Ascending aorta (tissue), 2 donors: Measurements from ENCODE around the gene POLR3G. TPM values are rescaled to one million over a fixed set of nuclear protein-coding genes. Genes with fewer than 3 reads are reported as not detected.

Experiments
- DNase-seq, 2 donors: peaks; one replicate each; pipeline ENCODE4 v3.0.0-alpha.2; 2019; ENCODE audit warnings: low spot score in 2 of 2
- H3K27ac ChIP-seq, 2 donors: fragments of 200-600 bp; sonication (generic); one replicate each; pipeline ENCODE4 v1.5.1; 2016 to 2017; ENCODE audit warnings: mild to moderate bottlenecking in 1 of 2
- H3K27me3 ChIP-seq: fragments of 200-600 bp; sonication (generic); one replicate; pipeline ENCODE4 v1.5.1; 2017
- H3K36me3 ChIP-seq, 2 donors: fragments of 200-600 bp; sonication (generic); one replicate each; pipeline ENCODE4 v1.5.1; 2016
- H3K4me1 ChIP-seq, 2 donors: fragments of 200-600 bp; sonication (generic); one replicate each; pipeline ENCODE4 v1.5.1; 2016 to 2017; ENCODE audit warnings: mild to moderate bottlenecking in 1 of 2
- H3K4me3 ChIP-seq, 2 donors: fragments of 200-600 bp; sonication (generic); one replicate each; pipeline ENCODE4 v1.5.1; 2016 to 2017; ENCODE audit warnings: mild to moderate bottlenecking in 1 of 2
- H3K9me3 ChIP-seq, 2 donors: fragments of 200-600 bp; sonication (generic); one replicate each; pipeline ENCODE4 v1.5.1; 2016
- CTCF ChIP-seq, 3 experiments: fragments of 200-600 bp in 2 of 3; fragments of 450-650 bp in 1 of 3; sonication (generic) in 2 of 3; IDR thresholded peaks; one replicate each; pipeline ENCODE4 v1.5.1; 2016 to 2019; ENCODE audit warnings: antibody characterized with exemption in 3 of 3, mild to moderate bottlenecking in 1 of 3, moderate library complexity in 1 of 3
- intact Hi-C: fragments of 100-400 bp; cut with DNase I; formaldehyde crosslinking; loops from one replicate; pipeline ENCODE4 v1.15.1; 2023
- total RNA-seq: library from RNA; depleted of rRNA; stranded (reverse); fragments of >200 nt; gene quantifications from one replicate; pipeline ENCODE4 v1.1.0, GENCODE V29; 2016

POLR3G gene
- total RNA-seq, 1 donor from 2014 or later: 1.5 TPM

DNA sequence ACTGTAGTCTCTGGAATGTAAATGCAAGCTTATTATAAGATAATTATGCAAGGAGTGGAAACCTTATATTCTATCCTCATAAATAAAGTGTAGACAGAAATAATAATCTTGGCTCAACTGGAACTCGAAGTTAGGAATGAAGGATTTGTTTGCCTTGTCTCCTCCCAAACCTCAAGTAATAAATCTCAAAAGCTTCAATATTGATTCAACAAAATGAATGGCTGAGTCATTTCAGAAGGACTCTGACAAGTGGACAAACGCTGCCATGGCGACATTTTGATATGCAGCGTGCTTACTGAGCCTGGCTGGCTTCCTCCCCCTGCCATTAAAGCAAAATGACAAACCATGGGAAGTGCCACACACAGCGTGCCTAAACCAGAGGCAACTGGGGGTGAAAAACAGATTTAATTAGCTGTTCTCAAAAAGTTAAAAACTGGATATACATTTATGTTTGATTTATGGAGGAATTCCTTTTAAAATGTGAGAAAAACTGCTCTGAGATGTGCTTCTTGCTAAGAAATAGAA is 73.5 kb downstream of the POLR3G start:
- no peak overlapping the region for H3K27ac ChIP-seq
- intact Hi-C loops: no loop called here
- no peaks in the 10 kb centered on the region for H3K4me1 ChIP-seq

GRCh38 chr5:90549223-90549622 is 74.6 kb downstream of the POLR3G start:
- intact Hi-C loops: no loop called here
- no peaks in the 10 kb centered on the region for H3K36me3 ChIP-seq
- no peak overlapping the region for H3K4me3 ChIP-seq
- no peak overlapping the region for H3K27ac ChIP-seq
- no peaks in the 10 kb centered on the region for H3K4me1 ChIP-seq
- no peaks in the 10 kb centered on the region for H3K27me3 ChIP-seq
- no peaks in the 10 kb centered on the region for H3K9me3 ChIP-seq
- TF ChIP-seq CTCF (IDR thresholded peaks at IDR 0.05): no peak
- no peak for DNase-seq

More for the DNA sequence above, 73.5 kb downstream of the POLR3G start:
- DNase-seq: no peak
- no peak for TF ChIP-seq CTCF (IDR thresholded peaks at IDR 0.05)
- Histone ChIP-seq H3K4me3 (no peak overlapping the region), H3K36me3 (no peaks in the 10 kb centered on the region), H3K27me3 (no peaks in the 10 kb centered on the region), H3K9me3 (no peaks in the 10 kb centered on the region)

- Histone ChIP-seq H3K27me3 (no peaks in the 10 kb centered on the region), H3K9me3 (no peaks in the 10 kb centered on the region), H3K36me3 (no peaks in the 10 kb centered on the region), H3K4me3 (no peak overlapping the region), H3K4me1 (no peaks in the 10 kb centered on the region), H3K27ac (no peak overlapping the region)
- no peak for DNase-seq
- no peak for TF ChIP-seq CTCF (IDR thresholded peaks at IDR 0.05)
- intact Hi-C loops: no loop called here
Measured at GRCh38 chr5:90549729-90550275, 75.1 kb downstream of the POLR3G start.

DNA sequence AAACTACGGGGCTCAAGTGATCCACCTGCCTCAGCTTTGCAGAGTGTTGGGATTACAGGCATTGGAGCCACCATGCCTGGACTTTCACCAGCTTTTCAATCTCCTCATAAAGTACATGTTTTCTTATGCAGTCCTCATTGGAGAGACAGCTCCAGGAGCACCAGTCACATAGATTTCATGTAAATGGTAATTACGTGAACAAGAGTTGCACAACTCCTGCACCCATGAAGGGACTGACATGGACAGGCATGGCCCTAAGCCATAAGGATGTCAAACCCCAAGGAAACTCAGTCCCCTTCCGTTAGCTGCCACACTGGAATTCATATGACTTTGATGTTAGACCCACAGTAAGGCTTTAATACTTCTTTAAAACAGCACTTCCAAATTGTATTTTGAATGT is 76.3 kb downstream of the POLR3G start:
- no peaks in the 10 kb centered on the region for H3K4me1 ChIP-seq
- no peak overlapping the region for H3K4me3 ChIP-seq
- no peak for TF ChIP-seq CTCF (IDR thresholded peaks at IDR 0.05)
- H3K9me3 ChIP-seq: no peaks in the 10 kb centered on the region
- H3K27me3 ChIP-seq: no peaks in the 10 kb centered on the region
- no peaks in the 10 kb centered on the region for H3K36me3 ChIP-seq
- no peak overlapping the region for H3K27ac ChIP-seq
- intact Hi-C loops: no loop called here
- no peak for DNase-seq

GRCh38 chr5:90551376-90551775 is 76.7 kb downstream of the POLR3G start:
- H3K27me3 ChIP-seq: no peaks in the 10 kb centered on the region
- no peaks in the 10 kb centered on the region for H3K36me3 ChIP-seq
- H3K27ac ChIP-seq: no peak overlapping the region
- DNase-seq: no peak
- intact Hi-C loops: no loop called here
- H3K4me3 ChIP-seq: no peak overlapping the region
- H3K4me1 ChIP-seq: no peaks in the 10 kb centered on the region
- TF ChIP-seq CTCF (IDR thresholded peaks at IDR 0.05): no peak
- no peaks in the 10 kb centered on the region for H3K9me3 ChIP-seq

DNA sequence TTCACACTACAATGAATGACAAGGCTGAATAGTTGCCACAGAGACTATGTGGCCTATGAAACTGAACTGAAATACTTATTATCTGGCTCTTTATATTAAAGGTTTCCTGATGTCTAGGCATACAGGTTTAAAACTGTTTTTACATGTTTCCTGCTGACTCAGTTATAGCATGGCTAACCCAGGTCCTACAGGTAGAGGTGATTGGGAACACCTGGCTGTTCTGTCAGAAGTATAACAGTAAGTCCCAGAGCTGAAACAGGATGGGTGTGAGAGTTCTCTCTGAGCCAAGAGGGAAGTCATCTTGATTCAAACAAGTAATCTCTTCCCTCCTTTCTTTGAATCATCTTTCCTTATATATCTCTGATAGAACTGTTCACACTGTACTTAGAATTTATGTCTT is 79.0 kb downstream of the POLR3G start:
- DNase-seq: no peak
- Histone ChIP-seq H3K27ac (no peak overlapping the region), H3K36me3 (no peaks in the 10 kb centered on the region), H3K27me3 (no peaks in the 10 kb centered on the region), H3K4me3 (no peak overlapping the region), H3K4me1 (peaks cover 0 to 5% of the 10 kb centered on the region in 2 donors), H3K9me3 (no peaks in the 10 kb centered on the region)
- TF ChIP-seq CTCF (IDR thresholded peaks at IDR 0.05): no peak
- intact Hi-C loops: no loop called here
